Measurements from ENCODE around the gene EPM2AIP1. TPM values are rescaled to one million over a fixed set of nuclear protein-coding genes. Genes with fewer than 3 reads are reported as not detected.
"Not testable (repeated sequence)": the region's sequence is repeated elsewhere in the genome, so short reads cannot be mapped to it uniquely, and the experiment has no call there.

EPM2AIP1 gene
- total RNA-seq, 1 donor from 2014 or later: 11.1 TPM

DNA sequence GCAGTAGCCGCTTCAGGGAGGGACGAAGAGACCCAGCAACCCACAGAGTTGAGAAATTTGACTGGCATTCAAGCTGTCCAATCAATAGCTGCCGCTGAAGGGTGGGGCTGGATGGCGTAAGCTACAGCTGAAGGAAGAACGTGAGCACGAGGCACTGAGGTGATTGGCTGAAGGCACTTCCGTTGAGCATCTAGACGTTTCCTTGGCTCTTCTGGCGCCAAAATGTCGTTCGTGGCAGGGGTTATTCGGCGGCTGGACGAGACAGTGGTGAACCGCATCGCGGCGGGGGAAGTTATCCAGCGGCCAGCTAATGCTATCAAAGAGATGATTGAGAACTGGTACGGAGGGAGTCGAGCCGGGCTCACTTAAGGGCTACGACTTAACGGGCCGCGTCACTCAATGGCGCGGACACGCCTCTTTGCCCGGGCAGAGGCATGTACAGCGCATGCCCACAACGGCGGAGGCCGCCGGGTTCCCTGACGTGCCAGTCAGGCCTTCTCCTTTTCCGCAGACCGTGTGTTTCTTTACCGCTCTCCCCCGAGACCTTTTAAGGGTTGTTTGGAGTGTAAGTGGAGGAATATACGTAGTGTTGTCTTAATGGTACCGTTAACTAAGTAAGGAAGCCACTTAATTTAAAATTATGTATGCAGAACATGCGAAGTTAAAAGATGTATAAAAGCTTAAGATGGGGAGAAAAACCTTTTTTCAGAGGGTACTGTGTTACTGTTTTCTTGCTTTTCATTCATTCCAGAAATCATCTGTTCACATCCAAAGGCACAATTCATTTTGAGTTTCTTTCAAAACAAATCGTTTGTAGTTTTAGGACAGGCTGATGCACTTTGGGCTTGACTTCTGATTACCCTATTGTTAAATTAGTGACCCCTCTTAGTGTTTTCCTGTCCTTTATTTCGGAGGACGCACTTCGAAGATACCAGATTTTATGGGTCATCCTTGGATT lies 674 bp upstream of the EPM2AIP1 start, which contains the start of gene MLH1:
Gene MLH1, plus strand, starts transcription at position 193 of the 958 bp plus-strand sequence. Its CDS starts 30 bp downstream, at position 223.
- peak; percentile 100 for DNase-seq (ENCODE audit: low read depth in 2 of 2)

DNA sequence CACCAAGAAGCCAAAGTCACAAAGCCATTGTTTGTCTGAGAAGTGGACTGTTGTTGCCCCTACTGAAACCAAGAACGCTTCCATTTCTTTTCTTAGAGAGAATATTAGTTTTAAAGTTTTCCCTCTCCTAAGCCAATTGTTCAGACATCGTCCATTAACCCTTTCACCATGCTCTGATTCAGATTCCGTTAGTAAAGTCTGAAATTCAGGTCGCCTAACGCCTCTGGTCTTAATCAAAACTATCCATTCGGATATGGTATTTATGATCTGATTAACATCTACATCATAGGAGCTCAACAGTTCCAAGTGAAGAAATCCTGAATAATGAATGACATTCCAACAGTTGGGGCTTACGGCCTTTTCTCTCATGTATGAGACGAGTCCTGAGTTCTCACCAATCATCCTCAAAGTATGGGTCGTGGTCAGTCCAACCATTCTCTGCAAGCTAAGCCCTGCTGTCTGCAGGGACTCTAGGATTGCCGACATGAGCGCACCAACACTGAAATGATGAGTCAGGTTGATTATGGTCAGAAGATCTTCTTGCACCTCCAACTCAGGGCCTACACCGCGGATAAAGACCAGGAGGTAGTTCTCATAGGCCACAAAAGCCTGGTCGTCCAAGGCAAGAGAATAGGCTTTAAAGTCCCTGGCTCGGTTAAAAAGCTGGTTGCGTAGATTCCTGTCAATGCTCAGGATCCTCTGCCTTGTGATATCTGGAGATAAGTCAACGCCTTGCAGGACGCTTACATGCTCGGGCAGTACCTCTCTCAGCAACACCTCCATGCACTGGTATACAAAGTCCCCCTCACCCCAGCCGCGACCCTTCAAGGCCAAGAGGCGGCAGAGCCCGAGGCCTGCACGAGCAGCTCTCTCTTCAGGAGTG lies 767 bp downstream of the EPM2AIP1 start:
- peak; percentile 53 to 65 for DNase-seq (ENCODE audit: low read depth in 2 of 2)

DNA sequence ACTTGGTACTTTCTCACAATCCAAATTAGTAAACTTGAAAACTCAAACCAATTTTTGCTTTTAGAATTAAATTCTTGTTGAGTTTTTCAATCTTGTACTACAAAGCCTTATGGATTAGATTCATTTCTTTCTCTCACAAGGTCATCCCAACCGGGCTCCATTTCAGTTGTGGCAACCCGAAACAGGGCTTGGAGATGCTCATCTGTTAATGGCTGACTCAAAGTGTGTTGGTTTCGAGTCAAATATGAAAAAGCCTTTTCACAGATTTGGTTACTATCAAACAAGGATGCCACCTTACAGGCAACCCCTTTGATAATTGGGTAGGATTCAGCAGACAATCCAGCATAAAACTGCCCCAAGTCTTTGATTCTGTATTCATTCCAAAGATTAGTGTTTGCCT lies 1.8 kb downstream of the EPM2AIP1 start:
- DNase-seq (ENCODE audit: low read depth in 2 of 2): no peak

DNA sequence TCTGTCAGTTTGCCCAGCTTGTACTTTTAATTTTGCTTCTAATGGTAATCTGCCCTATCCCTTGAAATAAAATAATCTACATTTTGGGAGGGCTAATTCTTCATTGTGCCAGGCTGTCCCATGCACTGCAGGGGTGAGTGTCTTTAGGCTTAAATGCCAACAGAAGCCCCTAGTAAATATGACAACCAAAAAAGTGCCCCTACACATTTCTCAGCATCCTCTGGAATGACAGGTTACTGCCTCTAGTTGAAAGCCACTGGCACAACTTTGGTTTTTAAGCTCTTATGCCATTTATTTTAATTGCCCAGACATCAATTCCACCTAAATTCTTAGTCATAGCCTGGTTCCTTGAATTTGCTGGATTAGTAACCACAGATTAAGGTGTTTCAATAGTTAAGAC lies 3.4 kb downstream of the EPM2AIP1 start:
- no peak for DNase-seq (ENCODE audit: low read depth in 2 of 2)

DNA sequence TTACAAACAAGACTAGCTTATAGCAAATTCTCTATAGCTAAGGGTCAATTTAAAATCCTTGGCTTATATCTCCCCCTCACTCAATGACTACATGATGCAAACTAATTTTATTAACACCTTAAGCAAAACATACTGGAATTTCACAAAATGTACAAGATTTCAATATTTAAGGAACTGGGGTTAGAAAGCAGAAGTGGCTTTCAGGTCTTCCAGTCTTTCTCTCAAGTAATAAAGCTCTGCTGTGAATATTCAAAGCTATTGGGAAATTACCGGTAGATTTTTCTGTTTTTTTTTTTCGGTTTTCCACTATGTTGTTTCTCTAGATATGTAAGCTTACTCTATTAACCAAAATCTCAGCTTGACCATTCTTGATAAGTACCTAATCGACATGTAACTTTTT lies 3.9 kb downstream of the EPM2AIP1 start:
- no peak for DNase-seq (ENCODE audit: low read depth in 2 of 2)

DNA sequence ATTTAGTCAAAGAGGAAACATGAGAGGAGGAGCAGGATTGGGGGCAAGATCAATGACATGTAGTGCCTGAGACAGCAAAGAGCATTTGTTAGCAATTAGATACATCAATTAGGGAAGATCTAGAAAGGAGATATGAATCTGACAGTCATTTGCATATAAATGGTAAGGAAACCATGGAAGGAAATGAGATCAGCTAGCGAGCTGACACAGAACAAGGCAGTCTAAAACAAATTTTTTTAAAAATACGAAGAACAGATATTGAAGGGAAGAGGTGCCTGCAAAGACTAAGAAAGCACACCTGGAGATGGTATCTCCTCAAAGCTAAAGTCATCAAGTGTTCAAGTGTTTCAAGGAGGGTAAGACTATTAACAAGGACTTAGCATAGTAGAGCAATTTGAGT lies 4.6 kb downstream of the EPM2AIP1 start:
- peak in 1 of 2 donors; percentile 48 for DNase-seq (ENCODE audit: low read depth in 2 of 2)

DNA sequence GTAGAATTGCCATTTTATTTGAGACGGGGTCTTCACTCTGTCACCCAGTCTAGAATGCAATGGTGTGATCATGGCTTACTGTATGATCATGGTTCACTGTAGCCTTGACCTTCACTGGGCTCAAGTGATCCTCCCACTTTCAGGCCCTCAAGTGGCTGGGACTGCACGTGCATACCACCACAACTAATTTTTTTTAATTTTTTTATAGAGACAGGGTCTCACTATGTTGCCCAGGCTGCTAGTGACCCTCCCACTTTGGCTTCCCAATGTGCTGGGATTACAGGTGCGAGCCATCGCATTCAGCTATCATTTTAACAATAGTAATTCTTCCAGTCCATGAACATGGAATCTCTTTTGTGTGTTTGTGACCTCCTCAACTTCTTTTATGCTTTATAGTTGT lies 11.9 kb downstream of the EPM2AIP1 start:
- no peak for DNase-seq (ENCODE audit: low read depth in 2 of 2)

DNA sequence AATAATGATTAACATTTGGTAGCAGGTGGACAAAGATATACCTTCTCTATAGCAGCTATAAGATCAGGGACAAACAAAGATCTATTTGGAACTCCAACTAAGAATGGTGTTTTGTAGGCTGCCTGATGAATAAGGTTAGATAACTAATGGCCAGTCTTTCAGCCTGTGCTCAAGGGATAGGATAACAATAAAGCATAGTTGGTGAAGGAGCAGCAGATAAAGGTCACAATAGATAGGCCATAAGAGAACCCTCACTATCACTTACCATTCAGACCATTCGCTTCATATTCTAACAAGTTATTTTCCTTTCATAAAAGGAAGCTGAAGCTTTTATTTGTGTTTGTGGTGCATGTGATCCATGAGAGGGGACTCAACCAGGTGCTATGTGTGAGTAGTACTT lies 19.8 kb downstream of the EPM2AIP1 start:
- no peak for DNase-seq (ENCODE audit: low read depth in 2 of 2)

DNA sequence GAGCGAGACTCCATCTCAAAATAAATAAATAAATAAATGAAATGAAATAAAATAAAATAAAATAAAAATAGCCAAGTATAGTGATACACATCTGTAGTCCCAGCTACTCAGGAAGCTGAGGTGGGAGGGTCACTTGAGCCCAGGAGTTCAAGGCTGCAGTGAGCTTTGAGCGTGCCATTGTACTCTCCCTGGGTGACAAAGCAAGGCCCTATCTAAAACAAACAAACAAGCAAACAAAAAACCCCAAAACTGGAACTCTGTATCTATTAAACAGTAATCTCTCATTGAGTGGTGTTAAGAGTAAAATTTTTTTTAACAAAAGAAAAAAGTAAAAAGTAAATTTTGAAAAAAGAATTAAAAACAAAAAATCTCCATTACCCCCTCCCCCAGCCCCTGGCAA lies 20.8 kb downstream of the EPM2AIP1 start:
- DNase-seq (ENCODE audit: low read depth in 2 of 2): no peak

DNA sequence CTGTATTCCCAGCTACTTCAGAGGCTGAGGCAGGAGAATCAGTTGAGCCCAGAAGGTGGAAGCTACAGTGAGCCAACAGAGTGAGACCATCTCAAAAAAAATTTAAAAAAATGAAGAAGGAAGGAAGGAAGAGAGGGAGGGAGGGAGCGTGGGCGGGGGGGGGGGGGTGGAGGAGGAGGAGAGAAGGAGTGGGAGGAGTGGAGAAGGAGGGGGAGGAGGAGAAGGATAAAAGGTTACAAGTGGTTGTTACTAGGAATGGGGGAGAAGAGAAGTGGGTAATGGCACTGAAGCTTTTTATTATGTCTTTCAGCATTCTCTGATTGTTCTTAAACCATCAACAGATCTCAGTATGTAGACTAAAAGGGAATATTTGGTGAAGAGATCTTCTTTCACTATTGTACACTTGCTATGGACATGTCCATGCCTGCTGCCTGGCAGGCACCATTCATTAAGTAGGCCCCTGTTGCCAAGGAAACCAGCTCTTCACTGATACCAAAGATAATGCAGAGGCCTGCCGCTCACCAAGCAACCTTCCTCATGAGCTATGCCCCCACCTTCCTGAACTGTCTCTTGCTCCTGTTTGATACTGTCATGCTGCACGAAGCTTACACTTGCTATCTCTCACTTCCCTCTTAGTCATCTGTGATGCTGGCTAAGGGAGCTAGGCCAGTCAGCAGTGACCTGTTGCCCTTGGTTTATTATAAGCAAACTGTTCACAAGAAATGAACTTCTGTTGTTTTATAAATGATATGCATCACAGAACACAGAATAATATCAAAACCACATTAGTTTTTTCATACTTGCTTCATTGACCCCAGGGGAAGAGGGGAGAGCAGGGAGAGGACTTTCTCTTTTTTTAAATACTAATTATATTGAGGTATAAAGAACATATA lies 23.1 kb downstream of the EPM2AIP1 start:
- peak; percentile 46 to 81 for DNase-seq (ENCODE audit: low read depth in 2 of 2)

DNA sequence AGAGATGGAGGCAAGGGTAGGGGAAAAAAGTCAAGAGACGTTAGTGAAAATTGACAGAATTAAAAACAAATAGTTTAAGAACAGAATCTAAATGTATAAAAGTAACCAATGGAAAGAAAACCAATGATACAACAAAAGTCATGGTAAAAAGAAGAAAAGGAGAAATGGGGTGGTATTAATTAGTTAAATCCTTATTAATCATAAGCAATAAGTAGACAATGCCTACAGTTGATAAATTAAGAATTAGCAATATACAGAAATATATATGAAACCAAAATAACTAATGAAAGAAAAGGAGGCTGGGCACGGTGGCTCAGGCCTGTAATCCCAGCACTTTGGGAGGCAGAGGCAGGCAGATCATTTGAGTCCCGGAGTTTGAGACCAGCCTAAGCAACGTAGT lies 23.8 kb downstream of the EPM2AIP1 start:
- DNase-seq (ENCODE audit: low read depth in 2 of 2): no peak

DNA sequence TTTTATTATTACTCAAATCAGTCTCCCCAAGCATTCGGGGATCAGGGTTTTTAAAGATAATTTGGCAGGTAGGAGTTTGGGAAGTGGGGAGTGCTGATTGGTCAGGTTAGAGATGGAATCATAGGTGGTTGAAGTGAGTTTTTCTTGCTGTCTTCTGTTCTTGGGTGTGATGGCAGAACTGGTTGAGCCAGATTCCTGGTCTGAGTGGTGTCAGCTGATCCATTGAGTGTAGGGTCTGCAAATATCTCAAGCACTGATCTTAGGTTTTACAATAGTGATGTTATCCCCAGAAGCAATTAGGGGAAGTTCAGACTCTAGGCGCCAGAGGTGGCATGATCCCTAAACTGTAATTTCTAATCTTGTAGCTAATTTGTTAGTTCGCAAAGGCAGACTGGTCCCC lies 27.5 kb downstream of the EPM2AIP1 start:
- DNase-seq (ENCODE audit: low read depth in 2 of 2): no peak

DNA sequence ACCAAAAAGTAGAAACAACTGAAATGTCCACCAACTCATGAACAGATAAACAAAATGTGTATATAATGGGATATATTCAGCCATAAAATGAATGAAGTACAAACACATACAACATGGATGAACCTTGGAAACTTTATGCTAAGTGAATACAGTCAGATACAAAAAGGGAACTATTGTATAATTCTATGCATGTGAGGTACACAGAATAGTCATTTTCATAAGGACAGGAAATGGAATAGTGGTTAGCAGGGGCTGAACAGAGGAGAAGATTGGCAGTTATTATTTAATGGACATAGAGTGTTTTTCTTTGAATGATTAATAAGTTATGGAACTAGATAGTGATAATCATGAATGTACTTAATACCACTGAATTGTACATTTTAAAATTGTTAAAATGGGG lies 28.1 kb downstream of the EPM2AIP1 start:
- no peak for DNase-seq (ENCODE audit: low read depth in 2 of 2)

DNA sequence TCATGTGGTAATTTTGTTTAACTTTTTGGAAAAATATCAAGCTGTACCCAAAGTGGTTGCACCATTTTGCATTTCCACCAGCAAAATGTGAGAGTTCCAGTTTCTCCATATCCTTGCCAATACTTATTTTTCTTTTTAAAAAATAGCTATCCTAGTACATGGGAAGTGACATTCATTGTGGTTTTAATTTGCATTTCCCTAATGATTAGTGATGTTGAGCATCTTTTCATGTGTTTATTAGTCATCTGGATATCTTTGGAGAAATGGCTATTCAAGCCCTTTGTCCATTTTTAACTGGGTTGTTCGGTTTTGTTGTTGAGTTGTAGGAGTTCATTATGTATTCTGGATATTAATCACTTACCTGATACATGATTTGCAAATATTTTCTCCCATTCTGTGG lies 28.6 kb downstream of the EPM2AIP1 start:
- no peak for DNase-seq (ENCODE audit: low read depth in 2 of 2)

DNA sequence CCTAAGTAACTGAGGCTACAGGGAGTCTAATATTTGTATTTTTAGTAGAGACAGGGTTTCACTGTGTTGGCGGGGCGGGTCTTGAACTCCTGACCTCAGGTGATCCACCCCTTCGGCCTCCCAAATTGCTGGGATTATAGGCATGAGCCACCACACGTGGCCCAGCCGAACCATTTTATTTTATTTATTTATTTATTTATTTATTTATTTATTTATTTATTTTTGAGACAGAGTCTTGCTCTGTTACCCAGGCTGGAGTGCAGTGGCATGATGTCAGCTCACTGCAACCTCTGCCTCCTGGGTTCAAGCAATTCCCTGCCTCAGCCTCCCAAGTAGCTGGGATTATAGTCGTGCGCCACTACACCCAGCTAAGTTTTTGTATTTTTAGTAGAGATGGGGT lies 29.9 kb downstream of the EPM2AIP1 start:
- not testable (repeated sequence) for DNase-seq (ENCODE audit: low read depth in 2 of 2)

DNA sequence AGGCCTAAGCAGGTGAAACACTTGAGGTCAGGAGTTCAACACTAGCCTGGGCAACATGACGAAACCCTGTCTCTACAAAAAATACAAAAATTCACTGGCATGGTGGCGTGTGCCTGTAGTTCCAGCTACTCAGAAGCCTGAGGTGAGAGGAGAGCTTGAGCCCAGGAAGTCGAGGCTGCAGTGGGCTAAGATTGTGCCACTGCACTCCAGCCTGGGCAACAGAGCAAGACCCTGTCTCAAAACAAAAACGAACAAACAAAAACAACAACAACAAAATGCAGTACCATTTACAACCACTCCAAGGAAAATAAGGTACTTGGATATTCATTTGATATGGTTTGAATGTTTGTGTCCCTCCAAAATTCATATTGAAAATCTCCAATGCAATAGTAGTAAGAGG lies 32.4 kb downstream of the EPM2AIP1 start:
- DNase-seq (ENCODE audit: low read depth in 2 of 2): no peak

DNA sequence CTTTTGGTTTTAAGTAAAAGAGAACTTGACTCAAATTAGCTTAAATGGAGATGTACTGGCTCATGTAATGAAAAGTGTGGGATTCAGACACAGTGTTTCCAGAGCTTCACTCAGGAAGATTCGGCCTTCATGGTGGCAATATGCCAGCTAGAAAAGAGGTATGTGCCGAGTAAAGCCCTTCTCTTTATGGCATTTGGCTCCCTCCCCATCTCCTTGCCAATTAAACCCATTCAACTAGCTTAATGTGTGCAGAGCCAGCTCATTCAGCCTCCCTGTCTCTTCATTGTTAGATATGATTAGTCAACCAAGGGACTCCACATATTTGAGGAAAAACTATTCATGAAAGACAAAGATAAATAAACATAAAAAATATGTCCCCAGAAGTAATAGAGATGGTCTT lies 33.1 kb downstream of the EPM2AIP1 start:
- DNase-seq (ENCODE audit: low read depth in 2 of 2): no peak

DNA sequence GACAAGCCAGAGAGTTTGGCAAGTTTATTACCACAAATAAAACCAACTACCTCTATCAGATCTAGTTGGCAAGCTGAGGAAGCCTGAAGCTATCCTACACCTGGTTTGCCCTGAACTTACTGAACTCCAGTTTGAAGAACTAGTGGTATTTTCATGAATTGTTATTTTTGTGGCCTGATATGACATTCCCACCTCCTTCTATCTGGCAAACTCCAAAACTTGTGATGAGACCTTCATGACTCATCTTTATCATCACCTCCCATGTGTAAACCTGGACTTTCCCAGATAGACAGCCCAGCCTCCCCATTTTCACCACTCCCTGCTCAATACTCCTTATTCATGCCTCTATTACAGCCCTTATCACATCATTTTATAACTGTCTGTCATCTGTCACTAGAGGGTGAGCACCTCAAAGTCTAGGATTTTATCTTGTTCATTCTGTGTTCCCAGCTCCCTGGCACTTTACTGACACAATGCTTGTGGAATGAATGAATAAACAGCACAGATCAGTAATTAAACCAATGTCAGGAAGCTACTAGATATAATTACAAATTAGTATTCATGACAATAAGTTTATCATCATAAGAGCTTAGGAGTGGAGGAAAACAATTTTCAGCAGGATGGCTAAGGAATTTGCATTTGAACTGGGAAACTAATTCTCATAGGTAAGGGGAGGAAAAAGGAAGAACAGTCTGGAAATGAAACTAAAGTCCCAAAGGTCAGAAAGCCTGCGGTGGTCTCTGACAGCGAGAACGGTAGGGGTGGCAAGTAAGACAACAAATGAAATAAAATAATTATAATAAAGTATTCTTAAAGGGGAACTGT lies 34.9 kb downstream of the EPM2AIP1 start:
- peak; percentile 28 to 55 for DNase-seq (ENCODE audit: low read depth in 2 of 2)

DNA sequence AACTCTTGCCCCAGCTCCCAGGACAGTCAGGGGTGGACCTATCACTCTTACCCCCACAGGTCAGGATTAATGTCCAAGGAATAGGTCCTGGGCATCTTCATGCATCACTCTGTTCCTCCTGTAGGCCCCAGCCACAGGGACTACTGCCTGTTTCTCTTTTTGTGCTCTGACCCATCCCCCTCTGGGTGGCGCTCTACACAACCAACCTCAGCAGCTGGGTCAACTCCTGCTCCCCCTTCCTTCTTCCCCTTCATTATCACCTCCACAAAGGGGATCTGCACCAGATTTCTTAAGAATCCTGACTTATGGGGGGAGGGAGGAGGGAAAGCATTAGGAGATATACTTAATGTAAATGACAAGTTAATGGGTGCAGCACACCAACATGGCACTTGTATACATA lies 35.9 kb downstream of the EPM2AIP1 start:
- DNase-seq (ENCODE audit: low read depth in 2 of 2): no peak

DNA sequence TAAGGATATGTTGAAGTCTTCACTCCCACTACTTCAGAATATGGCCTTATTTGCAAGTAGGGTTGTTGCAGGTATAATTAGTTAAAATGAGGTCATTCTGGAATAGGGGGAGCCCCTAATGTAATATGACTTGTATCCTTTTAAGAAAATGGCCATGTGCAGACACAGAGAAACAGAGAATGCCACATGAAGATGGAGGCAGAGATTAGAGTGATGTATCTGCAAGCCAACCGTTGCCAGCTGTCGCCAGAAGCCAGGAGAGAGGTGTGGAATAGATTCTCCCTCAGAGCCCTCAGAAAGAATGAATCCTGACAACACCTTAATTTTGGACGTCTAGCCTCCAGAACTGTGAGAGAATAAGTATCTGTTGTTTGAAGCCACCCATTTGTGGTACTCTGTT lies 36.8 kb downstream of the EPM2AIP1 start:
- no peak for DNase-seq (ENCODE audit: low read depth in 2 of 2)

Measured in lung microvascular endothelial cell (primary cell).